Limb (tissue), 2 donors: Measurements from ENCODE around the gene KAT5.
"Not testable (repeated sequence)": the region's sequence is repeated elsewhere in the genome, so short reads cannot be mapped to it uniquely, and the experiment has no call there.

Experiments used
- DNase-seq, 2 donors: peaks; one replicate each; pipeline ENCODE4 v3.0.0-alpha.2; 2016; ENCODE audit errors: extremely low spot score in 2 of 2

The KAT5 gene

DNA sequence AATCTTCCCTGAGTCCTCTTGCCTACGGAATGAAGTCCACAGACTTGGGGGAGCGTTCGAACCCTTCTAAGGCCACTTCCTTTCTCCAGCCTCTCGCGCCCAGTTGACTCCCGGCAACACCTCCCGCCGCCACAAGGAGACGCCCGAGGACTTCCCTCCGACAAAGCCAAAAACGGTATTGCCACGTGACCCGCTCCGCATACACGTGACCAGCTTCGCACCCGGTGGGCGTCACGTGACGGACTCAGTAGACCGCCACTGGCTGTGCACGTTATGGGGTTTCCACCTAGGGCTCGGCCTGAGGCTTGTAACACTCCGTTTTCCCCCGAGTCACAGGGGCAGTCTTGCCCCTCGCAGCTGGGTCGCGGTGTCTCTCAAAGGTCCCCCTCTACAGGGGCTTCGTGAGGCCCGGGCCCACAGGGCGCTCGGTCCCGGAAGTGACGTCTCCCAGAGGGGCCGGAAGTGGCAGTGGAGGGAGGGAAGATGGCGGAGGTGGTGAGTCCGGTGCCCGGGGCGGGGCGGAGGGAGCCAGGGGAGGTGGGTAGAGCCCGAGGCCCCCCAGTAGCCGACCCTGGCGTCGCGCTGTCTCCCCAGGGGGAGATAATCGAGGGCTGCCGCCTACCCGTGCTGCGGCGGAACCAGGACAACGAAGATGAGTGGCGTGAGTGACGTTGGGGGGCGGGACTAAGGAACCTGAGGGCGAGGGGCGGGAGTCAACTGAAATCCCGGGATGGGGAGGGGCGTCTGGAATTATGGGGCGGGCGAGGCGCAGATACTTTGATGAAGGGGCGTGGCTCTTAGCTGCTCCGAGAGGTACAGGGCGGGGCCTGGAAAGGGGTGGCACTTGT is at the start of gene KAT5:
TSS of gene KAT5 (plus strand) at position 468 of the 848 bp plus-strand sequence. CDS start at position 484, 16 bp downstream.
- DNase-seq, result peak; percentile 98 to 99

DNA sequence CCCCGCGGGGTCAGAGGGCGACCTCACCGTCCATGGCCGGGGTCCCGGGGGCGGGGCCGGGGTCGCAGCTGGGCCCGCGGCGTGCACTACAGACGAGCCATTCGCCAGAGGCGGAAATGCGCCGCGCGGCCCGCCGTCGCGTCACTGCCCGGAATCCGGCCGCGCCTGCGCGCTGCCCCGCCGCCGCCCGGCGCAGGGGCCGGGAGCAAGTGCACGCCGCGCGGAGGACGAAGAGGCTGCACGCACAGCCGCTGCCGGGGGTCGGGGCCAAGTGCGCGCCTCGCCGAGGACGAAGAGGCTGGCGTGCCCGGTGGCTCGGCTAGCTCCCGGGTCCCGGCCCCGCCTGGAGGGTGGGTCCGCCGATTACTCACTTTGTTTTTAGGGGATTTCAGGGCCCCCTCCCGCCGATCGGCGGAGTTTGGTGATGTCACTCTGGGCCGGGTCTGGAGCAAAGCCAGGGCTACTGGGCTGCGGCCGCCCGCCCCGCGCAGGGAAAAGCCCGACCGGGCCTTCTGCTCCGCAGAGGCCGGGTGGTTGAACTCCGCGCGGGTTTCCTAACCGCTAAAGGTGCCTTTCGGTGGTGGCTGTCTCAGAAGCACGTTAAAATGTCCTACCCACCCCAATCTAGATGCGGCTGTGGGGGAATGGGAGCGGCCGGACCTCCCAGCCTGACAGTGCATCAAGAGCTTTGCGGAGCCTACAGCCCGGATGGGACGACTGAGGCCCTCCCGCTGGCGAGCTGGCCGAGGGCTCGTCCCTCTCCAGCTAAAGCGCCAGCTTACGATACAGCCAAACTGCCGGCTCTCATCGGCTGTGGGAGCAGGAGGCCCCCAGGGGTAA is 49.0 kb upstream of the KAT5 start, which contains the start of gene RELA:
TSS of gene RELA (minus strand) at position 118 of the 840 bp plus-strand sequence. CDS start at position 34, 84 bp downstream.
- DNase-seq, result peak; percentile 94 to 96

DNA sequence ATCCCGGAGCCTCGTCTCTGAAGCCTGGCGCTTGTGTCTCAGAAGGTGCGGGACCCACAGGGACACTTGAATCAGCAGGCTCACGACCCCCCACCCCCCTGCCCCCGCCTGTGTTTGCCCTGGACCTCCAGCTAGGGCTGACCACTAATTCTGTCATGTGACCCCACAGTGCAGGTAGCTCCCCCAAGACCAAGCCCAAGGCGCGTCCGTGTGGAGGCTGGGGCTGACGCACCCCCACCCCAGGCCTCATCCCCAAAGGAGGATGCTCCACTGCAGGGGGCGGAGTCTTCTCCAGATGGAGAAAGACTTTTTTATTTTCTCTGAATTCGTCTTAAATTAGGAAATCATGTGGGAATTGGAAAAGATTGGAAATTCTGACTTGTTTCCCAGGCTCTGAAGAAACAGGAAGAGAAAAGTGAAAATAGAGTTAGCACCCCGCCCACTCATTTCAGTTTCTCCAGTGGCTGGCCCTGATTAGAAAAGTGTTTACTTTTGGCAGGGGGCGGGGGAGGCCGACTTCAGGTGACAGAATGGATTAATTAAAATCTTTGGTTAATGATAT is 48.3 kb upstream of the KAT5 start:
- peak in 1 of 2 donors; percentile 68 for DNase-seq

DNA sequence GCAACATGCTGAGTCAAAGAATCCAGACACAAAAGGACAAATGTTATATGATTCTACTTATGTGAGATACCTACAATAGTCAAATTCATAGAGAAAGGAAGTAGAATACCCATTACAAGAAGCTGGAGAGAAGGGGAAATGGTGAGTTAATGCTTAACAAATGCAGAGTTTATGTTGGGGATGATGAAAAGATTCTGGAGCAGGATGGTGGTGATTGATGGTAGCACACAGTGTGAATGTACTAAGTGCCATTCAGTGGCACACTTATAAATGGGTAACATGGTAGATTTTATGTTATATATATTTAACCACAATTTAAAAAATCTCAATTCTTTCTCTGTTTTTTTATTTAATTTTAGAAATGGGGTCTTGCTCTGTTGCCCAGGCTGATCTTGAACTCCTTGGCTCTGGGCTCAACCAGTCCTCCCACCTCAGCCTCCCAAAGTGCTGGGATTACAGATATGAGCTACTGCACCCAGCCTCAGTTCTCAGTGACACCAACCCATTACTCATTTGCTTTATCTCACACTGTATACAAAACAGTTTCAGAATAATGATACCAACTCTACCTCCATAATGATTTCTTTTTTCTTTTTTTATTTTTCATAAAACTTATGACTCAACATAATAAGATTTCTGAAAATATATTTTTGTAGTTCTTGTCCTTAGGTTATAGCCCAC is 39.7 kb upstream of the KAT5 start:
- DNase-seq, result no peak

DNA sequence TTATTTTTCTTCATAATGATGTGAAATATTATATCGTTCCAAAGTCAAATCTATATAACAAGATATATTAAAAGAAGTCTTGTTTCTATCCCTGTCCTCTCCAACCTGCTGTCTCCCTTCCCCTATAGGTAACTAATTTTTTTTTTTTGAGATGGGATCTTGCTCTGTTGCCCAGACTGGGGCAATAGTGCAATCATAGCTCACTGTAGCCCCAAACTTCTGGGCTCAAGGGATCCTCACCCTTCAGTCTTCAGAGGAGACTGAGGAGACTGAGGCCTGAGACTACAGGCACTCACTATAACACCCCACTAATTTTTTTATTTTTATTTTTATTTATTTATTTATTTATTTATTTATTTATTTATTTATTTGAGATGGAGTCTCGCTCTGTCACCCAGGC is 39.1 kb upstream of the KAT5 start:
- no peak for DNase-seq

DNA sequence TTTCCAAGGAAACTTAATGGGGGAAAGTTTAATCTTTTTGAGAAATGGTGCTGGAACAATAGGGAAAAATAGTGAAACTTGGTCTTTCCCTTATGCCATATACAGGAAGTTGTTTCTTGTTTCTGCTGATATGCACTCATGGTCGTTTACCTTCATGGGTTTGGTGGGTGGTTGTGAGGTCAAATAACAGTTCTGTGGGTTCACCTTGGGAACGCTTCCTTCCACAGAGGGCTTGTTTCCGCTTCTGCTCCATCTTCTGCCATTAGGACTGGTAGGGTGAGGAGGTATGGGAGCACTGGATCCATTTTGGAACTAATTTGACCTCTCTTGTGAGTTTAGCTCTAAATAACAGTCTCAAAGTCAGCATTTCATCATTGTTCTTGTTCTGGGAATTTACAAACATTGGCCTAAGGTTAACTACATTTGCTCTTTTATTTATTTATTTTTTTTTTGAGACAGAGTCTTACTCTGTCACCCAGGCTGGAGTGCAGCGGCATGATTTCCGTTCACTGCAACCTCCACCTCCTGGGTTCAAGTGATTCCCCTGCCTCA is 31.8 kb upstream of the KAT5 start:
- DNase-seq, result no peak

DNA sequence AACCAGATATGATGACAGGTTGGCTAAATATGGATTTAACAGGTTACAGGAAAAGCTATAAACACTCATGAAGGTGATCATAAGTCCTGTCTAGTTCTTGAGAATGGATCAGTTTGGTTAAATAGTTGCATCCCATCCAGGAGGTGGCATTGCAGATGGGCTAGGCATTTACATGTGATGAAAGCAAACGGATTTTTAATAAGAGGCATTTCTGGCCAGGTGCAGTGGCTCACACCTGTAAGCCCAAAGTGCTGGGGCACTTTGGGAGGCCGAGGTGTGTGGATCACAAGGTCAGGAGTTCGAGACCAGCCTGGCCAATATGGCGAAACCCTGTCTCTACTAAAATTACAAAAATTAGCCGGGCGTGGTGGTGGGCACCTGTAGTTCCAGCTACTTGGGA is 28.6 kb upstream of the KAT5 start:
- DNase-seq, result not testable (repeated sequence)

DNA sequence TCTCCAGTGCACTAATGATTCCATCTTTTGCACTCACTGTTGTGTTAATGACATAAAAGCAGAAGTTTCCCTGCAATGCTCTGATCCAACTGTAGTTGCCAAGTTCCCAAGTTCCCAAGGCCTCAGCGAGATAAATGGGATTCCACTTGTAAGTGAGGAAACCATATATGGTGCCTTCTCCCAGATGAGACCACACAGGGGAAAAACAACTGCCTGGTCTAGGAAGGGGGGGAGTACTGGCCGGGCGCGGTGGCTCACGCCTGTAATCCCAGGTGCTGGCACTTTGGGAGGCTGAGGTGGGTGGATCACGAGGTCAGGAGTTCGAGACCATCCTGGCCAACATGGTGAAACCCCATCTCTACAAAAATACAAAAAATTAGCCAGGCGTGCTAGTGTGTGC is 26.1 kb upstream of the KAT5 start:
- DNase-seq, result no peak

DNA sequence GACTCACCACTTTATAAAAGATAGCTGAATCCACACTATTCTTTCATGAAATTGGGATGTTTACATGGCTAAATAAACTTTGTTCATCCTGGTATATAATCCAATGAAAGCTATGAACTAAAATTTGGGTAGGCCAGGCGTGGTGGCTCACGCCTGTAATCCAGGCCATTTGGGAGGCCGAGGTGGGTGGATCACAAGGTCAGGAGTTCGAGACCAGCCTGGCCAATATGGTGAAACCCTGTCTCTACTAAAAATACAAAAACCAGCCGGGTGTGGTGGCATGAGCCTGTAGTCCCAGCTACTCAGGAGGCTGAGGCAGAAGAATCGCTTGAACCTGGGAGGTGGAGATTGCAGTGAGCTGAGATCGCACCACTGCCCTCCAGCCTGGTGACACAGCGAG is 20.2 kb upstream of the KAT5 start:
- DNase-seq, result not testable (repeated sequence)

DNA sequence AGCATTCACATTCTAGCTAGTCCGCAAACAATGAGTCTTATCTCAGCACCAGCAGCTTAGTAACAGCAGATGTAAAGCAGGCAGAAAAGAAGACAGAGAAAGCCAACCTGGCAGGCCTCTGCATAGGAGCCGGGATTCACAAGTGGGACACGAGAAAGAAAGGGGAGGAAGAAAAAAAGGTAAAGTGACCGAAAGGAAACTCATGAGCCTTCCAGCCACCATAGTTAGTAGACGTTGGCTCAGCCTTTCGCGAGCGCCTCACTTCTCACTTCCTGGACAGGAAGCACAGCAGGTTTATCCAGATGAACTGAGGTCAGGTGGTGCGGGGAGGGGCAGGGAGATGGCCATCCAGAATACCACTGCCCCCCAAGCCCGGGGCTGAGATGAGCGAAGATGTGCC is 19.7 kb upstream of the KAT5 start:
- DNase-seq, result no peak

DNA sequence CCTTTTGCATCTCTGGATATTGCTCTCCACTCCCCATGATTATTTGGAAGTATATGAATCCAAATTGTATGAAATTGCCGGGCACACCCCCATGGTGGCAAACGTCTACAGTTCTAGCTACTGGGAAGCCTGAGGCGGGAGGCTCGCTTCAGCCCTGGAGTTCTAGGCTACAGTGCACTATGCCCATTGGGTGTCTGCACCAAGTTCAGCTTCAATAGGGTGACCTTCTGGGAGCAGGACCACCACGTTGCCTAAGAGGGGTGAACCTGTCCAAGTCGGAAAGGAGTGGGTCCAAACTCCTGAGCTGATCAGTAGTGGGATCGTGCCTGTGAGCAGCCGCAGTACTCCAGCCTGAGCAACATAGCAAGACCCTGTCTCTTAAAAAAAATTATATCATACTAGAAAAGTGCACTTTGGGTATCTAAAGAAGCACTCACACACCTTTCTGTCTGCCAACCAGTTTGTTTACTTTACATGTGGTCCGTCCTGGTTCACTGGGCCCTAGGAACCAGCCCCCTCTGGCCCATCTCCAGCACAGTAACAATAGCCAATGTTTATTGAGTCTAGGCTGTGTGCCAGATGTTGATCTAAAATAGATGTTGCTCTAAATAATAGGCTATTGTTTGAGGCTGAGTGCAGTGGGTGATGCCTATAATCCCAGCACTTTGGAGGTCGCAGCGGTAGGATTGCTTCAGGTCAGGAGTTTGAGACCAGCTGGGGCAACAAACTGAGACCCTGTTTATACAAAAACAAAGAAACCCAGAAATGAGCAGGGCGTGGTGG is 16.4 kb upstream of the KAT5 start:
- DNase-seq, result no peak

DNA sequence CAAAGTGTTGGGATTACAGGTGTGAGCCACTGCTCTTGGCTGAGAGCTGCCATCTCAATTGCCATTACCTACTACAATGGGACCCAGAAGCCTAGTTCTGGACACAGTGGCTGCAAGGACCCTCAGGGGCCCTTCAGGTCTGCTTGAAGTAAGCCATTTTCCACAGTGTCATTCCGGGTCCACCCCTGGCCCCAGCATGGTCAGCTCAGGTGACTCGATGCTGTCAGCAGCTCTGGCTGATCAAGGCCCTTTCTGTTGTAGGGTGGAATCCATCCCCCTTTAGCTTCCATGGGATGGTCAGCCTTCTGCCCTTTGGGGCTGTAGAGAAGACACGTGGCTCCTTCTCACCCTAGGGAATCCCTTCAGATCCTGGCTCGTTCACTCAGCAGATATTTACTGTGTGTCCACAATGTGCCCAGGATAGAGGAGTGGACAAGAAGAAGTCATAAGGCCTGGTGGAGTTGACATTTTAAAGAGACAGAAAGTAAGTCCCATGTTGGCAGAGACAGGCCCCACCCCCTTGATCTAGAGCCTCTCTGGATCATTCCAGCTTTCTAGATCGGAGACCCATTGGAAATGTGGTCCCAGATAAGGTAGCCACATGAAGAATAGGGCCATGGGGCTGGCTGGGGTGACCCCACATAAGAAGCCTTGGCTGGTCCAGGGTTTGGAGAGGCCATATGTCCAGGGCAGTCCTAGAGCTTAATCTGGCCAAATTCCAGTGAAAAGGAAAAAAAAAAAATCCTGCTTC is 15.1 kb upstream of the KAT5 start:
- no peak for DNase-seq

DNA sequence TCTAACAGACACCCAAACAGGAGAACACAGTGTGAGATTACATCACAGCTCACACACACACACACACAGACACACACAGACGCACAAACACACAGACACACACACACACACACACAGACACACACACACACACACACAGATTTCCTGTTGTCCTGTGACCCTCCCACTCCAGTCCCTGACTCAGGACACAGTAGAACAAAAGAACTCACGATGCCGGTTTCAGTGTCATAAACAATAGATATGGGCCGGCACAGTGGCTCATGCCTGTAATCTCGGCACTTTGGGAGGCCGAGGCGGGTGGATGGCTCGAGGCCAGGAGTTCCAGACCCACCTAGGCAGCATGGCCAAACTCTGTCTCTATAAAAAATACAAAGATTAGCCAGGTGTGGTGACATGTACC is 13.8 kb upstream of the KAT5 start:
- no peak for DNase-seq

DNA sequence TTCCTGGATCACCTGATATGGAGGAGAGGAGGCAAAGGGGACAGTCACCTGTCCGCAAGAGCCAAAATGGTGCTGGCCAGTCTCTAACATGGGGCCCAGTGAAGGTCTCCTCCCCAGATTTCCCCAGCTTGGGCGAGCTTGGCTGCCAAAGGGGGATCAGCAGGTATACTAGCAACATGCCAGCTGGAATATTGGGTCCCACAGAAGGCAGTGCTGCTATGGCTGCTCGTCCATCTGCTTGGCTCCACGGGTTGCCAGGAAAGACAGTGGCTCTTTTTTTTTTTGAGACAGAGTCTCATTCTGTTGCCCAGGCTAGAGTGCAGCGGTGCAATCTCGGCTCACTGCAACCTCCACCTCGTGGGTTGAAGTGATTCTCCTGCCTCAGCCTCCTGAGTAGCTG is 12.7 kb upstream of the KAT5 start:
- no peak for DNase-seq

DNA sequence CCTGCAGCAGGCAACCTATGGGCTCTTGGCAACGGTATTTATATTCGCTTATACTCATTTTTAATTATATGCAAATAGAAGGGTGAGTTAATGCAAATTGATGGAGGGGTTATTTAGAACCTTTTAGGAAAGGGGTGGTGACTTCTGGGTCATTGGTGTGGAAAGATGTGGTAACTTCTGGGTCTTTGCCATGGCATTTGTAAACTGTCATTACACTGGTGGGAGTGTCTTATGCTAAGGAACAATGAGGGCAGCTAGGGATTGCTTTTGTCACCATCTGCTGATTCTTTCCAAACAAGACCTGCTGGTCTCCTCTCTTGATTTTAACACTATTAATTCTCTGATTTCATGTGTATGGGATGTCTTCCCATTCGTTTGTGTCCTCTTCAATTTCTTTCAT is 11.7 kb upstream of the KAT5 start:
- DNase-seq, result no peak

DNA sequence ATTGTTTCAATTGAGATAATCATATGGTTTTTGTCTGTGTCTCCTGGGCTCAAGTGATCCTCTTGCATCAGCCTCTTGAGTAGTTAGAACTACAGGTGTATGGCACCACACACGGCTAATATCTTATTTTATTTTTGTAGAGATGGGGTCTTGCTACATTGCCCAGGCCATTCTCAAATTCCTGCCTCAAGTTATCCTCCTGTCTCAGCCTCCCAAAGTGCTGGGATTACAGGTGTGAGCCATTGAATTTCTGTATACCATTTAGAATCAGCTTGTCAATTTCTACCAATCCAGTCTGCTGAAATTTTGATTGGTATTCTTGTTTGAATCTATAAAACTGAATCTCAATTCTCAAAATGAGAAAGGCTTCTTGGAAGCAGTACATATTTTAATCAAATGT is 10.4 kb upstream of the KAT5 start:
- DNase-seq, result no peak

DNA sequence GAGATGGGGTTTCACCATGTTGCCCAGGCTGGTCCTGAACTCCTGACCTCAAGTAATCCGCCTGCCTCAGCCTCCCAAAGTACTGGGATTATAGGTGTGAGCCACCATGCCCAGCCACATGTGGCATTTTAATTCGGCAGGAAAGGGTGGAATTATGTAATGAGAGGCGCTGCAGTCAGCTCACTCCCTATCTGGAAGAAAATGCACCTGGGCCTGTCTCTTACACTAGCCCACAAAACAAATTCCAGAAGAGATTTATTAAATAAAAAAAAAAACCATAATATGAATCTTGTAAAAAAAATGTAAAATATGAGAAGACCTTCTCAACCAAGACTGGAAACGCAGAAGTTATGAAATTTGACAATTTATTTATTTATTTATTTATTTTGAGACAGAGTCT is 8.2 kb upstream of the KAT5 start:
- DNase-seq, result no peak

DNA sequence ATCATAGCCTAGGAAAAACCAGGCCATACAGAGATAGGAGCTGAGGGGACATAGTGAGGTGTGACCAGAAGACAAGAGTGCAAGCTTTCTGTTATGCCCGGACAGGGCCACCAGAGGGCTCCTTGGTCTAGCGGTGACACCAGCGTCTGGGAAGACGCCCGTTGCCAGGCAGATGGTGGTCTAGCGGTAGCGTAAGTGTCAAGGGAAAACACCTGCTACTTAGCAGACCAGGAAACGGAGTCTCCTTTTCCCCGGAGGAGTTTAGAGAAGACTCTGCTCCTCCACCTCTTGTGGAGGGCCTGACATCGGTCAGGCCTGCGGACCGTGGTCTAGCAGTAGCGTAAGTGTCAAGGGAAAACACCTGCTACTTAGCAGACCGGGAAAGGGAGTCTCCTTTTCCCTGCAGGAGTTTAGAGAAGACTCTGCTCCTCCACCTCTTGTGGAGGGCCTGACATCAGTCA is 5.7 kb upstream of the KAT5 start:
- DNase-seq, result peak; percentile 50 to 52

DNA sequence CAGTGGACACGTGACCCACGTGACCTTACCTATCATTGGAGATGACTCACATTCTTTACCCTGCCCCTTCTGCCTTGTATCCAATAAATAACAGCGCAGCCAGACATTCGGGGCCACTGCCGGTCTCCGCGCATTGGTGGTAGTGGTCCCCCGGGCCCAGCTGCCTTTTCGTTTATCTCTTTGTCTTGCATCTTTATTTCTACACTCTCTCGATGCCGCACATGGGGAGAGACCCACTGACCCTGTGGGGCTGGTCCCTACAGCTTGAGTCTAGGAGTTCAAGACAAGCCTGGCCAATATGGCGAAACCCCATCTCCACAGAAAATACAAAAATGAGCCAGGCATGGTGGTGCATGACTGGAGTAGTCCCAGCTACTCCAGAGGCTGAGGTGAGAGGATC is 5.0 kb upstream of the KAT5 start:
- not testable (repeated sequence) for DNase-seq

DNA sequence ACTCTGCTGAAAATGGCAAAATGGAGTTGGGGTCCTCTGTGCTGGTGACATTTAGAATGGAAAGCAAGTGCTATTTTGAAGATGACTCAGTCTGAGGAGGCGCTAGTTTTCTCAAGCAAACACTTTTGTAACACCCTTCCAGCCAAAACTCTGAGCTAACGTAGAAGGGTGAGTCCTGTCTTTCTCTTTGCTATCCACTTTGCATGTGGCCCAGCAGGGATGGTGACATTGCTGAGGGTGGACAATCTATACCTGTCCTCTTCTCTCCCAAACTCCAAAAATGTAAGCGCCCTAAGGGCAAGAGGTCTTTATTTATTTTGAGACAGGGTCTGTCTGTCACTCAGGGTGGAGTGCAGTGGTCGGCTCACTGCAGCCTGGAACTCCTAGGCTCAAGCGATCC is 3.6 kb upstream of the KAT5 start:
- no peak for DNase-seq
